Anterior cingulate cortex (tissue), 58 donors: ENCODE results near the gene CDC7.
"Not testable (repeated sequence)": the region's sequence is repeated elsewhere in the genome, so short reads cannot be mapped to it uniquely, and the experiment has no call there.

Experiments
- DNase-seq, 58 donors: peaks; one replicate each; lab custom pipeline; 2025; lab: John Stamatoyannopoulos, UW

Gene CDC7

DNA sequence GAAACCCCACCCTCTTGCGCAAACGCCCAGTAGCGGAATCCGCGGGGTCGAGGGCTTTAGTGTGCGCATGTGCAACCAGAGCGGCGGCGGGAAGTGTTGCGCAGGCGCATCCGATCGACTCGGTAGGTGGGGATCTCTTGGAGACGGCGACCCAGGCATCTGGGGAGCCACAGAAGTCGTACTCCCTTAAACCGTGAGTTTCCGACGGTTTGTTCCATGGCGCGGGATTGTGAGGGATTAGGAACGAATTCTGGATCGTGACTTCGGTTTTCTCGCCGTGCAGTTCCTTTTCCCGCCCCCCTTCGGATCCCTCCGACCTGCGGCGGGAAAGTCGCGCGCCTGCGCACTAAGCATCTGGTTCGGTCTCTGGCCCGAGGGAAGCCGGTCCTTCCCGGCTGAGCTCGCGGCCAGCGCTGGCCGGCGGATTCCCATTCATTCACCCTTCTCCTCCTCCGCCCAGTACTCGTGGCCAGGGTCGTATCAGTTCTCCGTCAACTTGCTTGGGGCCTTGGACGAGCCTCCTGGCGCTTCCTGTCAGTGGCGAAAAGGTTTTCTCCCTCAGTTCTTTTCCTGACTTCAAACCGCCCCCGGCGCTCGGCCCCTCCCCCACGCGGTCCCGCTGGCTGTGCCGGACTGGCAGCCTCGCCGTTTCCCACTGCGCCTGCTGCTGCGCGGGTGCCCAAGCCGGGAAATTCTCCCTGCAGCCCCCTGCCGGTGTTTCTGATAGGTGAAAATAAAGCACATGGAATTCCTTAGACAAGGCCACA, at the start of gene CDC7:
TSS of gene CDC7 (plus strand) at position 96 of the 767 bp plus-strand sequence. CDS start 866 bp downstream, outside the sequence.
- peak; percentile 44 to 96 (median 88) for DNase-seq

DNA sequence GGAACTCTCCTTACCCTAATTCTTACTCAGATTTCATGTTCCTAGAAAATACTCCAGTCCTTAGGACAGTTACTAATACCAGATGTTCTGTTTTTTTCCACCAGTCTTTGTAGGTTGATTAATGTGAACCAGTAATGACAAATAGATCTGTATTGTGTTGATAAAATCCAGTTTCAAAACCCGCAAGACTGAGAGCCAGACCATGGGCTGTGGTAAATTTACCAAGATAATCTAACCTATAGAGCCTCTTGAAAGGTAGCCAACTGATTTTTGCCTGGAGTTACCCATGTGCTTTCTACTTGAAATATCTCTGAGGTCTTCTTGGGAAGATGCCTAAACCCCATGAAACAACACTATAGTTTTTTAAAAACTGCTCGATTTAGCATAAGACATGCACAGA, 46.5 kb upstream of the CDC7 start:
- no peak for DNase-seq

DNA sequence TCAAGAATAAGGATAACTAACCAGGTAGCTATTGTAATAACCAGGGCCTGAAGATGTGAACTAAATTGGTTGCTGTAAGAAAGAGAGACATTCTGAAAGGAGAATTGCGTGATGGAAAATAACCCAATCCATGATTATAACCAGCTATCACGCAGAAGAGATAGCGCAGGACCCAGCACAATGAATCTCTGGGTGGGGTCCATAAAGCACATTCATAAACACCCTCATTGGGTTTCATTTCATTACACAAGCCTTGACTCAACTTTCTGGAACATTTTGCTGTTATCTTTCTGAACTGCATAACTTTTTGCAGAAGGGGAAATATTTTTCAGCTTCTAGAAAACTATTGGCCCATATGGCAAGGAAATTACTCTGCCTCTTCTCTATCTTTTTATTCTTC, 45.3 kb upstream of the CDC7 start:
- no peak for DNase-seq

DNA sequence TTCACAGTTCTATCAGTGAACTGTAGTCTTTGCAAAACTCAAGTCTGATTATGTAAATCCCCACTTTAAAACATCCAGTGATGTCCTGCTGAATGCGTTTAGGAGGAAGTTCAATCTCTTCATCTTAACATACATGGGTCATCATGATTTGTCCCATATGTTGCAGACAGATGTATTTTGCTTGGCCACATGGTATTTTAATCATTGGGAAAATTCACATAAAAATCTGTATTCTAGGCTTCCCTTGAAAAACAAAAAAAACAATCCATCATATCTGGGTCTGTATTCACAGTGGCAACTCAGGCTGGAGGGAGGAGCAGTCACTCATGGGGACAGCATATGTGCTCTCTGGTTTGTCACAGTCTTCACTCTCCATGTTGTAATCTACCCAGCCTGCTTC, 44.8 kb upstream of the CDC7 start:
- DNase-seq: no peak

DNA sequence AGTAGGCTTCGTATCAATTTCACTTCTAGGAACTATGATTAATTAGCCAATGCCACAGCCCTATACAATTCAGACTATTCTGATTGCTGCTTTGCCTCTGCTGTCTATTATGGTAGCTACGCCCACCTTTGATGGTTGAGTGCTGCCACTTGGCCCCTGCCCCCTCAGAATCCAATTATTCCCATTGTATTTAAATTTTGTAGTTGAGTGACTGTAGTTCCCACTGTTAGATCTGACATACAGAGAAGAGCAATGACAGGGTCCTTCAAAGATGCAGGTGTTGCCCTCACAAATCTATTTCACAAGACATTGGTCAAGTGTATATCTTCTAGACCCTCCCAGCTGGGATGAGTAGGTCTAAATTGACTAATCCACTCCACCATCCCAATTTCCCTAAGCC, 35.3 kb upstream of the CDC7 start:
- DNase-seq: not testable (repeated sequence)

DNA sequence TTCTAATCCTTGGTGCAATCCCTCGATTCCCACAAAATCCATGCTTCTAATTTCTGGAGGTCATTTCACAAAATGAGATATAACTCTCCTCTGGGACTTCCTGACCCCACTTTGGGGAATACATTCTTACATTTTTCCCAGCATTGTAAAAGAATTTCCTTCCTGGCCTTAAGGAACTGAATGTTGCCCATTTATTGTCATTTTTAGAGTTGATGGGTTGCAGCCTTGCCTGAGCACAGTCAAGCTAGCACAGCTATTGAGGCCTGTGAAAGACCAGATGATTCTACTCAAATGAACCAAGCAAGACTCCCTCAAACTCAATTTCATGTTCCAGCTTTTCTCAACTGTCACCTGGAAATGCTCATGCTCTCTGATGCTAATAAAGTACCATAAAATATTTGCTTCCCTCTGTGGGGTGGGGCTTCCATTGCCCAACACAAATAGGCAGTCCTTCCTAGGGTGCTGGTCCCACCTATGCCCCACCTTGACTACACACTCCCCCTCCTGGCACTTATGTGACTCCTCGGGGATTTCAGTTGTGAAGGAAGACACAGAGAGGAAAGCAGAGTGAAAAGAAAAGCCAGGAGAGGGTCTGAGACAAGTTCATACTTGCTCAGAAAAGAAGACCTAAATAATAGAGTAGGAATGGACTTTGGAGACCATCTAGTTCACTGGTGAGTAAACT, 24.0 kb upstream of the CDC7 start:
- DNase-seq: no peak

DNA sequence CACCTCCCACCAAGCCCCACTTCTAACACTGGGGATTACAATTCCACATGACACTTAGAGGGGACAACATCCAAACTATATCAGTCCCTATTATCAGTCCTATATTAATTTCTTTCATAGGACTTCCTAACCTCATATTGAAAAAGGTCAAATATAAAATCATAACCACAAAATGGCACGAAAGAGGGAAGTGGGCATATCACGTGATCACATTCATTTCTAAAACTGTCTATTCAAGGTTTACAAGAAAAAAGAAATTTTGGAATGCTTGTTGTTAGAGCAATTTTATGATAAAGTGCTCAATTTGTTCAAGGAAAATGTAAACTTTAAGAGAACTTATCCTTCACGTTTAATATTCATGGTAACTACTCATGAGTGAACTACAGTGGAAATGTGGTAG, 13.2 kb upstream of the CDC7 start:
- no peak for DNase-seq

DNA sequence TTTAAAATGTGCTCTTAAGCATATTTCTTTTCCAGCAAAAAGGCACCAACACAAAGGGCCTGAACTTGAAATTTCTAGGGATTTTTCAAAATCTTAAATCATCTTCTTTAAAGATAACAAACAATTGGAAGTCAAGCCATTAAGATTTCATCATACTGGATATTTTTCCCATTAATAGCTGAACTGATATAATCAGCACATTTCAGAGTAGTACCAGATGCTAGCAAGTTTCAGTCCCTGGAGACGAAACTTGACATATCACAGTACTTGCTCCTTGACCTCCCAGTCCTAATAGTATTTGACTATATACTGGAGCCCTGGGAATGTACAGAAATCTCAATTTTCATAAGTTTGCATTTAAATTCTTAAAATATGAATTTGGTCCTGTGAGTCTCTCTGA, 10.2 kb upstream of the CDC7 start:
- no peak for DNase-seq

- no peak for DNase-seq
Observed at GRCh38 chr1:91498035-91498434, 2.6 kb upstream of the CDC7 start.

GRCh38 chr1:91498498-91499245, 2.0 kb upstream of the CDC7 start:
- DNase-seq: no peak

- no peak for DNase-seq
Observed at GRCh38 chr1:91499346-91499745, 1.3 kb upstream of the CDC7 start.

DNA sequence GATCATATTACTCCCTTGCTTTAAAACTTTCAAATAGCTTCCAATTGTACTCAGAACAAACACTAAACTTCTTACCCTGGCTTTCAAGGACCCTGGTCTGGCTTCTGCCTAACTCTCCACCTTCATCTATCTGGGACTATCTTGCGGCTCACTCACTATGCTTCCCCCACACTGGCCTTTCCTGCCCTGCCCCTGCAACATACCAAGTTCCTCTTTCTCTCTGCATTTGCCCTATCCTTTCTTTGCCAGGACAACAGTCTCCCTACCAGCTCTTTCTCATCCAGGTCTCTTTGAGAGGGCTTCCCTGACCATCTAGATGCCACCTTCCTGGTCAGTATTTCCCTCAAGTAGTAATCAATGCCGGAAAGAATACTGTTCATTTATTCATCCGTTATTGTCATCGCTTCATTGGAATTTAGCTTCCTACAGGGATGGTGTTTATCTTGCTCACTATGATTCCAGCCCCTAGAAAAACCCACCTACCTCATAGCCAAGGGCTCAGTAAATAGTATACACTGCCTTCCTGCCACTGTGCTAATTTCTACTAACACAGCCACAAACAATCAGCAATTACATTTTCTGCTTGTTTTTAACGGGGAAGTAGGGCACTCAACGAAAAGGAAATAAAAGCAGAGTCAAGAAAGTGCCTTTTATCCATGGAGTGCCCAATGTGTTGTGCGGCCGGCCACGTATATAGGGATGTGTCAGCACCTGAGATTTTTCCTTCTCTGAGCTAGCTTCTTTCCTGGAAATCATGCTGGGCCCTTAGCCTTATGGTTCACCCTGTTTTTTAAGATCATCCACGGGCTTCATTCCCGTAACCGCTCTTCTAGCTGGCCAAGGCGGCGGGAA, 521 bp upstream of the CDC7 start:
- peak in 1 of 58 donors; percentile 0 for DNase-seq

DNA sequence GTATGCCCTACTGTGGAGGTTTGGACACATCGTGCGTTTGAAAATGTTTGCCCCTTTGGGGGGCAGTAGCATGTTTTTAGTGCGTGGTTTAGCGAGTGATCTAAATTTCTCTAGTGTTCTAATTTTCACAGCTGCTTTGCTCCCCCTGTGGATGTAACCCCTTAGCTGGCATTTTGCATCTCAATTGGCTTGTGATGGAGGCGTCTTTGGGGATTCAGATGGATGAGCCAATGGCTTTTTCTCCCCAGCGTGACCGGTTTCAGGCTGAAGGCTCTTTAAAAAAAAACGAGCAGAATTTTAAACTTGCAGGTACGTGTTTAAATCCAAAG, 836 bp downstream of the CDC7 start:
- DNase-seq: peak in 12 of 58 donors; percentile 21 to 78 (median 45)

DNA sequence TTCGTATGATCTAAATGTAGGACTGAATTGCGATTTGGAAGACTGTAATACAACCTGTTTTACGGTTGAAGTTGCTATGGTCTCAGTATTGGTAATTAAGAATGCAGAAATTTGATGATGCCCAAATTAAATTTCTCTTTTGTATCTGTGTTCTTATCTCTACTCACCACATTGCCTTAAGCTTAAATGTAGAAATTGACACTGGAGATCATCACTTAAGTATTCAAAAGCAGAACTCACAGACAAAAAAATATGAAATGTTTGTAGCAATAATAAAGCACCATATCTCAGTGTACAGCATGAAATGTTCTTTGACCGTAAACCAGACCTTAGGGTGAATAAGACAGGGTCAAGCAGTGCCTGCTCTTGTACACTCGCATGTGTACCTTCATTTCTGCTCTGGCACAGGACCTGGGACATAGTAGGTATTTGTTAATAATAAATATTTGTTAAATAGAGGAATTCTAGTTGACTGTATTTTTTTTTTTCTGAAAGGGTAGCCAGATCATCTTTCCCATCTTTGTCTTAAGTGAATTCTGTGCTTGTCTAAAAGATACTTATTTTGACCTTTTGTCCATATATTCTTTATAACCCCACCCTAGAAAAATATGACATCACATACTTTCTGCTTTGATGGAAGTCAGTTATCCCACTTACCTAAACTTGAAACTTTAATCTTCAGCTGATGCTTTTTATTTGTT, 1.5 kb downstream of the CDC7 start:
- no peak for DNase-seq

DNA sequence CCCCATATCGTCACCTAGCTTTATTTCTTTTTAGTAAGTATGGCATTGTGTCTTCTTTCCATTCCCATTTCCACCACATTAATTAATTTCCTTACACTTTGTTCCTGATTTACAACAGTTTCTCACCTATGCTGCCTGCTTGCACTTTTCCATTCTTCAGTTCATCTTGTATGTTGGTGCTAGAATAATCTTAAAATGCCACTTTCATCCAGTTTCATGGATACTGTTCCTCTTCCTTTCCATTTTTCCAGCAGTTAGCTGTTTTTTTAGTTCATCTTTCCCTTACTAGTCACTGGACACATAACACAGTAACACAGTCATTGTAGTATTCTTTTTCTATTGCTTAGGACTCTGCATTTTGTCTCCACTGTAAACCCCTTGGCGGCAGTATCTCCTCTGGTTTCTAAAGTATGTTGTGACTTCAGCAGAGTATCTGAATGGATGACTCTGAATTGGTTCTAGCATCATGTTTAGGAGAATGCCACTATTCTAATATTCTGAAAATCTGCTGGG, 2.1 kb downstream of the CDC7 start:
- peak in 2 of 58 donors; percentile 0 to 5 for DNase-seq

- DNase-seq: no peak
Observed at GRCh38 chr1:91503332-91503900, 2.8 kb downstream of the CDC7 start.

- DNase-seq: no peak
Observed at GRCh38 chr1:91503975-91504530, 3.4 kb downstream of the CDC7 start.

DNA sequence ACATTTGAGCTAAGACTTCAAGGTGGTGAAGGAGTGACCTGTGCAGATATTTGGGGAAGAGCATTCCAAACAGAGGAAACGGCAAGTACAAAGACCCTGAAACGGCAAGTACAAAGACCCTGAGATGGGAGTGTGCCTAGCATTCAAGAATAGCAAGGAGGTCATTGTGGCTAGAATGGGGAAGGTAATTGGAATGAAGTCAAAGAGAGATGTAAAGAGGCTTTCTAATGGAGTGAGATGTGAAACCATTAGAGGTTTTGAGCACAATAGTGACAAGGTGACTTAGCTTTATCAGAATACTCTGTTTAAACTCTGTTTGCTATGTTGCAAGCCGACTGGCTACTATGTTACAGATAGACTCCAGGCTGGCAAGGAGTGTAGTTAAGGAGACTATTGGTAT, 4.4 kb downstream of the CDC7 start:
- no peak for DNase-seq

GRCh38 chr1:91506071-91506470, 5.4 kb downstream of the CDC7 start:
- DNase-seq: no peak
